IgD-negative memory B cell (primary cell): ENCODE data around the gene PACSIN2. TPM values are rescaled to one million over a fixed set of nuclear protein-coding genes. Genes with fewer than 3 reads are reported as not detected.
"Not testable (repeated sequence)": the region's sequence is repeated elsewhere in the genome, so short reads cannot be mapped to it uniquely, and the experiment has no call there.

Experiments used
- H3K27ac Mint-ChIP-seq, 3 donors: one replicate each; pipeline ENCODE4 v1.8.0; 2020 to 2022; ENCODE audit warnings: mild to moderate bottlenecking in 3 of 3, mixed read lengths in 3 of 3, moderate library complexity in 1 of 3
- H3K27me3 Mint-ChIP-seq: one replicate; pipeline ENCODE4 v1.8.0; 2021; ENCODE audit warnings: mixed read lengths
- H3K36me3 Mint-ChIP-seq: one replicate; pipeline ENCODE4 v1.8.0; 2020; ENCODE audit warnings: mild to moderate bottlenecking, mixed read lengths
- H3K4me1 Mint-ChIP-seq, 3 donors: one replicate each; pipeline ENCODE4 v1.8.0; 2020 to 2022; ENCODE audit warnings: mixed read lengths in 3 of 3, mild to moderate bottlenecking in 1 of 3
- H3K4me3 Mint-ChIP-seq, 4 donors: one replicate each; pipeline ENCODE4 v1.8.0; 2020 to 2022; ENCODE audit warnings: mild to moderate bottlenecking in 4 of 4, mixed read lengths in 4 of 4, moderate library complexity in 3 of 4
- H3K9me3 Mint-ChIP-seq, 3 donors: one replicate each; pipeline ENCODE4 v1.8.0; 2020 to 2021; ENCODE audit warnings: mixed read lengths in 3 of 3, mild to moderate bottlenecking in 1 of 3
- polyA plus RNA-seq: library from polyadenylated mRNA; unstranded; fragments of 300-500 nt; fragmentation: Illumina TruSeq; gene quantifications from one replicate; pipeline ENCODE4 v1.2.3, GENCODE V29; 2021

Gene PACSIN2
- polyA plus RNA-seq, 1 donor from 2014 or later, result 31.5 TPM

DNA sequence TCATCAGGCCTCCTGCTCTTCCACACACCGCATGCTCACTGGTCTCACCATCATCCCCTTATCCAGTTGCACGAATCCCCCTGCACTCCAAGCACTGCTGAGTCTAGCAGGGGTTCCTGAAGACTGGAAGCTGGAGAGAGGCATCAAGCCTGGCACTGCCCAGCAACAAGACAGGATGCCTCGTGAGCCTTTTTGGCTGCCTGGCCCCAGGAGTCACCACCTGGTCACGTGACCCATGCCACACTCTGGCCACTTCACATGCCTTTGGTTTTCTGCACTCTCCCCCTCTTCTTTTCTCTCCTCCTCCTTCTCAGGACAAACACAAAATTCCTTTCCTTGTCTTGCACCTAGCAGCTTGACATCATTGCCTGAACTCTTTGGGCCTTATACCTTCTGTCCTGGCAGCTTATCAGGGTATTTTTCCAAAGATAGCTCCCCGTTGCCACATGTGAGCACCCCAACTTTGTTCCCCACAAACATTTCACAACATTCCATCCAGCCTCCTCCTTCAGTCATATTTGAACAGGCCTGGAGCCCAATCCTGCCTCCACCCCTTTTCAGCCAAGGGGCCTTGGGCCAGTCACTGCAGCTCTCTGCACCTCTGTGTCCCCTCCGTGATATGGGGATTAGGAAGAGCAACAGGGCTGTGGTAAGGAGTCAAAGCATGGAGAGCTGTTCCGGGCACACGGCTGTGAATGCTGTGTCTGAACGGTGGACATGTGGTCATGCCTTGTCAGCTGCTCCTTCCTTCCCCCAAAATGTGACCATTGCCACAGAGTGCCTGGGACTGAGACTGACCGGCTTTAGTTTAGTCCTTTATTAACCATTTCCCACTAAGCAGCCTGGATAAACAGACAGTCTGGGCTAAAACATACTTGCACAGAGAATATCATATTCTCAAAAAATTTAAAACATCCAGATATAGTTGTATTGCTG is 2.8 kb upstream of the PACSIN2 start:
- peak overlapping the region in 1 of 3 donors; percentile 86 for H3K27ac Mint-ChIP-seq
- no peaks in the 10 kb centered on the region for H3K27me3 Mint-ChIP-seq
- peak overlapping the region in 2 of 4 donors; percentile 46 to 79 for H3K4me3 Mint-ChIP-seq

GRCh38 chr22:43016150-43016549 is 1.2 kb upstream of the PACSIN2 start:
- peaks cover 16 to 19% (median 17%) of the 10 kb centered on the region in 3 donors for H3K4me1 Mint-ChIP-seq
- peak overlapping the region in 2 of 4 donors; percentile 12 to 100 for H3K4me3 Mint-ChIP-seq
- H3K9me3 Mint-ChIP-seq, H3K36me3 Mint-ChIP-seq, H3K27me3 Mint-ChIP-seq, H3K27ac Mint-ChIP-seq: not testable (repeated sequence)

More for the DNA sequence above, 2.8 kb upstream of the PACSIN2 start:
- H3K4me1 Mint-ChIP-seq, result peaks cover 15 to 17% (median 15%) of the 10 kb centered on the region in 3 donors
- H3K36me3 Mint-ChIP-seq, result no peaks in the 10 kb centered on the region
- no peaks in the 10 kb centered on the region for H3K9me3 Mint-ChIP-seq

GRCh38 chr22:43015677-43016042 is 711 bp upstream of the PACSIN2 start:
- peak overlapping the region; percentile 94 to 99 (median 95) for H3K27ac Mint-ChIP-seq
- H3K4me1 Mint-ChIP-seq, result peaks cover 16 to 19% (median 17%) of the 10 kb centered on the region in 3 donors

GRCh38 chr22:43014316-43014868 is 557 bp downstream of the PACSIN2 start:
- no peaks in the 10 kb centered on the region for H3K9me3 Mint-ChIP-seq
- H3K36me3 Mint-ChIP-seq, result no peaks in the 10 kb centered on the region
- H3K4me1 Mint-ChIP-seq, result peaks cover 16 to 21% (median 19%) of the 10 kb centered on the region in 3 donors
- H3K4me3 Mint-ChIP-seq, result peak overlapping the region; percentile 95 to 100 (median 98)
- no peaks in the 10 kb centered on the region for H3K27me3 Mint-ChIP-seq
- H3K27ac Mint-ChIP-seq, result peak overlapping the region in 2 of 3 donors; percentile 95 to 99

More at GRCh38 chr22:43015677-43016042, 711 bp upstream of the PACSIN2 start:
- Mint-ChIP-seq H3K27me3 (no peaks in the 10 kb centered on the region), H3K36me3 (no peaks in the 10 kb centered on the region), H3K9me3 (no peaks in the 10 kb centered on the region), H3K4me3 (peak overlapping the region; percentile 95 to 100 (median 99))

DNA sequence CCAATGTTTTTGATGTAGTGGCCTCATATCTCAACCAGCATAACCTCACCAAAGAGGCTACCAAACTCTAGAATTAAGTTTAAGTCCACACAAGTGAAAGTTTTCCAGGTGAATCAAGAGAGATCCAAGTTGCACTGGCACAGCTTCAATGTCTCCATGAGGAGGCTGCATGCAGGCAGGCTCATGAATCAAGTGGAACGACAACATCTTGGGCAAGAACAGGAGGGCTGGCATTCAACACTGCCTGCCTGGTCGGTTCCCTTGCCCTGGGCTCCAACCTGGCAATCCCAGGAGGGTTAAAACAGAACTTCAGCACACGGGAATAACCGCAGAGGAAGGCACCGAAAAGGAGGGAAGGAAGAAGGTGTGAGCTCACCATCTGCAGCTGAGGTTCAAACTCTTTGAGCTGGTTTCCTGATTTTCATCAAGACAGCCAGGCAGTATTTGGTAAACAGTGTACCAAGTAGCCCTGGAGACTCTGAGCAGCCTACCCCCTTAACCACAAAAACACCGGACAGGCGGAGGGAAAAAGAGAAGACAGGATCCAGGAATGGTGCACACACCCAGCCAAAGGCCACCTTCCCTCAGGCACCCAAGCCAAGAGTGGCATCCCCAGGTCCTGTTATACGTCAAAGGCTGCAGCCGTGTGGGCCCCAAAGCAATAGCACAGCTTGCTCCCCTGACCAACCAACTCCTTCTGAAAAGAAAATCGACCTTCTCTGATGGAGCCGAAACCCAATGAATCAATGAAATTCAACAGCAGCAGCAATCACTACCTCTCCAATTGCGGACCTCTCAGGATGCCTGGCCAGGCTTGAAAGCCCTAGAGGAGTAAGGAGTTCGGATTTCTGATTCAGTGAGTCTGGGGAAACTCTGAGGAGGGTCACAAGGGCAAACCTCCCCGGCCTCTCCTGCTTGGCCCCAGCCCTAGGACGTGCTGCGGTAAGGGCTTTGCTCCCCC is 1.3 kb downstream of the PACSIN2 start:
- Mint-ChIP-seq H3K36me3 (no peaks in the 10 kb centered on the region), H3K27ac (peak overlapping the region; percentile 48 to 99 (median 59)), H3K4me1 (peaks cover 17 to 23% (median 20%) of the 10 kb centered on the region in 3 donors), H3K27me3 (no peaks in the 10 kb centered on the region), H3K9me3 (no peaks in the 10 kb centered on the region), H3K4me3 (peak overlapping the region; percentile 95 to 100 (median 98))

- Mint-ChIP-seq H3K9me3 (no peaks in the 10 kb centered on the region), H3K27ac (peak overlapping the region in 1 of 3 donors; percentile 99), H3K27me3 (no peaks in the 10 kb centered on the region), H3K36me3 (no peaks in the 10 kb centered on the region), H3K4me3 (peak overlapping the region in 2 of 4 donors; percentile 27 to 60), H3K4me1 (peaks cover 20 to 25% (median 21%) of the 10 kb centered on the region in 3 donors)
Observed at GRCh38 chr22:43012390-43012789, 2.6 kb downstream of the PACSIN2 start.

- no peaks in the 10 kb centered on the region for H3K27me3 Mint-ChIP-seq
- H3K4me3 Mint-ChIP-seq, result peak overlapping the region in 1 of 4 donors; percentile 84
- no peak overlapping the region for H3K27ac Mint-ChIP-seq
- no peaks in the 10 kb centered on the region for H3K36me3 Mint-ChIP-seq
- H3K4me1 Mint-ChIP-seq, result peaks cover 20 to 30% (median 21%) of the 10 kb centered on the region in 3 donors
- no peaks in the 10 kb centered on the region for H3K9me3 Mint-ChIP-seq
Observed at GRCh38 chr22:43011079-43011478, 3.9 kb downstream of the PACSIN2 start.

GRCh38 chr22:43009444-43009843 is 5.5 kb downstream of the PACSIN2 start:
- Mint-ChIP-seq H3K27me3 (no peaks in the 10 kb centered on the region), H3K4me1 (peaks cover 15 to 36% (median 17%) of the 10 kb centered on the region in 3 donors), H3K36me3 (no peaks in the 10 kb centered on the region), H3K27ac (no peak overlapping the region), H3K9me3 (no peaks in the 10 kb centered on the region), H3K4me3 (peak overlapping the region in 1 of 4 donors; percentile 17)

GRCh38 chr22:43008921-43009320 is 6.0 kb downstream of the PACSIN2 start:
- H3K4me3 Mint-ChIP-seq, result no peak overlapping the region
- H3K4me1 Mint-ChIP-seq, result peaks cover 15 to 39% (median 16%) of the 10 kb centered on the region in 3 donors
- no peak overlapping the region for H3K27ac Mint-ChIP-seq
- H3K36me3 Mint-ChIP-seq, result no peaks in the 10 kb centered on the region
- no peaks in the 10 kb centered on the region for H3K9me3 Mint-ChIP-seq
- no peaks in the 10 kb centered on the region for H3K27me3 Mint-ChIP-seq

GRCh38 chr22:43008509-43008908 is 6.4 kb downstream of the PACSIN2 start:
- no peaks in the 10 kb centered on the region for H3K36me3 Mint-ChIP-seq
- H3K4me1 Mint-ChIP-seq, result peaks cover 15 to 38% (median 18%) of the 10 kb centered on the region in 3 donors
- H3K27ac Mint-ChIP-seq, result peak overlapping the region in 1 of 3 donors; percentile 46
- no peaks in the 10 kb centered on the region for H3K27me3 Mint-ChIP-seq
- H3K4me3 Mint-ChIP-seq, result peak overlapping the region in 1 of 4 donors; percentile 41
- H3K9me3 Mint-ChIP-seq, result no peaks in the 10 kb centered on the region

DNA sequence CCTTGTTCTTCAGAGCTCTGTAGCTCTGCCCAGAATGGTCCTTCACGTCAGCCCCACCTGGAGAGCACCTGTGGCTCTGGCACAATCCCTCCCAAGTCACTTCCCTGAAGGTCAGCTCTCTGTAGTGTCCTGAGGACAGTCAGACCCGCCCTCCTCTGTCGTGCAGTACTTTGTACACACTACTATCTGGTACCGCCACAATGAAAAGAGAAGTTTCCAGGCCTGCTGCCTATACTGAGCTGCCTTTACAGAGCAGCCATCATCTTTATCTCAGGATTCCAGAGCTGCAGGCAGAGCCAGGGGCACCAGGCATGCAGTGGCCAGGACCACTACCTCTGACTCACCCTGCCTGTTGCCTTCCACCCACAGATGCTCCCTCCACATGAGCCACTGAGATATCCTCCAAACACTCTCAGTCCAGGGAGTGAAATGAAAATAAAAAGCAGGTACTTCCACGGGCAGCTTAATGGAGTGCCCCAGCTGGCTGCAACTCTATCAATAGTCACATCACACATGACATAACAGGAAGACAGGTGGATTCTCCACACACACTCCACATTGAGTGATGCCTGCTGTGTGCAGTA is 7.3 kb downstream of the PACSIN2 start:
- Mint-ChIP-seq H3K27ac (no peak overlapping the region), H3K4me3 (no peak overlapping the region), H3K4me1 (peaks cover 10 to 36% (median 12%) of the 10 kb centered on the region in 3 donors)

GRCh38 chr22:43006753-43007152 is 8.2 kb downstream of the PACSIN2 start:
- H3K4me1 Mint-ChIP-seq, result peaks cover 15 to 44% (median 20%) of the 10 kb centered on the region in 3 donors
- H3K27ac Mint-ChIP-seq, result no peak overlapping the region
- no peaks in the 10 kb centered on the region for H3K9me3 Mint-ChIP-seq
- no peak overlapping the region for H3K4me3 Mint-ChIP-seq
- no peaks in the 10 kb centered on the region for H3K27me3 Mint-ChIP-seq
- no peaks in the 10 kb centered on the region for H3K36me3 Mint-ChIP-seq

More for the DNA sequence above, 7.3 kb downstream of the PACSIN2 start:
- Mint-ChIP-seq H3K9me3 (no peaks in the 10 kb centered on the region), H3K27me3 (no peaks in the 10 kb centered on the region), H3K36me3 (no peaks in the 10 kb centered on the region)

- H3K27me3 Mint-ChIP-seq, result no peaks in the 10 kb centered on the region
- no peaks in the 10 kb centered on the region for H3K36me3 Mint-ChIP-seq
- H3K4me1 Mint-ChIP-seq, result peaks cover 20 to 47% (median 26%) of the 10 kb centered on the region in 3 donors
- H3K4me3 Mint-ChIP-seq, result no peak overlapping the region
- H3K9me3 Mint-ChIP-seq, result no peaks in the 10 kb centered on the region
- H3K27ac Mint-ChIP-seq, result peak overlapping the region in 1 of 3 donors; percentile 57
Observed at GRCh38 chr22:43006016-43006505, 8.9 kb downstream of the PACSIN2 start.

- Mint-ChIP-seq H3K27ac (peak overlapping the region in 1 of 3 donors; percentile 2), H3K27me3 (no peaks in the 10 kb centered on the region), H3K36me3 (no peaks in the 10 kb centered on the region), H3K4me3 (no peak overlapping the region), H3K9me3 (no peaks in the 10 kb centered on the region), H3K4me1 (peaks cover 28 to 54% (median 34%) of the 10 kb centered on the region in 3 donors)
Observed at GRCh38 chr22:43005106-43005505, 9.8 kb downstream of the PACSIN2 start.
